Fibroblast of the aortic adventitia (primary cell): ENCODE measurements around the gene NUP214. TPM values are rescaled to one million over a fixed set of nuclear protein-coding genes. Genes with fewer than 3 reads are reported as not detected.

ENCODE experiments used
- DNase-seq: peaks from one replicate; pipeline ENCODE4 v3.0.0-alpha.2; 2010; ENCODE audit warnings: low read depth
- H3K4me3 ChIP-seq: 2 replicates; pipeline ENCODE4 v1.5.1; 2011; ENCODE audit warnings: low read depth, mild to moderate bottlenecking, control low read depth, low read length, moderate library complexity
- total RNA-seq: library from RNA; depleted of rRNA; stranded (reverse); fragments of >200 nt; gene quantifications from 2 replicates; pipeline ENCODE4 v1.2.3, GENCODE V29; 2012; ENCODE audit warnings: low replicate concordance
- TF ChIP-seq, protein P1 (sequence below): IDR thresholded peaks from 2 replicates; pipeline ENCODE4 v1.5.1; 2011; ENCODE audit warnings: mild to moderate bottlenecking, low read length, control low read depth, inconsistent platforms; ENCODE audit not compliant: insufficient read depth

Gene NUP214
- total RNA-seq, 1 donor, result 20.2 TPM

DNA sequence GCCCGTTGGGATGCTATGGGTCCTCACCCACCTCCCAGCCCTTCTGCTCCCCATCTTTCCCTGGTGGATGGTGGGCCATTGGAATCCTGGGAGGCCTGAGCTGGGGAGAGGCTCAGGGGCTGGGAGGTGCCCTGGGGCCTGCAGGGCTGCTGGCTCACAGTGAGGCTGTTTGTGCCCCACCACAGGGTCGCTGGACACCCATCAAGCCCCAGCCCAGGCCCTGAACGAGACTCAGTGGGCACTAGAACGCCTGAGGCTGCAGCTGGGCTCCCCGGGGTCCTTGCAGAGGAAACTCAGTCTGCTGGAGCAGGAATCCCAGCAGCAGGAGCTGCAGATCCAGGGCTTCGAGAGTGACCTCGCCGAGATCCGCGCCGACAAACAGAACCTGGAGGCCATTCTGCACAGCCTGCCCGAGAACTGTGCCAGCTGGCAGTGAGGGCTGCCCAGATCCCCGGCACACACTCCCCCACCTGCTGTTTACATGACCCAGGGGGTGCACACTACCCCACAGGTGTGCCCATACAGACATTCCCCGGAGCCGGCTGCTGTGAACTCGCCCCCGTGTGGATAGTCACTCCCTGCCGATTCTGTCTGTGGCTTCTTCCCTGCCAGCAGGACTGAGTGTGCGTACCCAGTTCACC is 33.9 kb upstream of the NUP214 start:
- H3K4me3 ChIP-seq, result no peak overlapping the region
- no peak for DNase-seq
- TF ChIP-seq, protein P1, sequence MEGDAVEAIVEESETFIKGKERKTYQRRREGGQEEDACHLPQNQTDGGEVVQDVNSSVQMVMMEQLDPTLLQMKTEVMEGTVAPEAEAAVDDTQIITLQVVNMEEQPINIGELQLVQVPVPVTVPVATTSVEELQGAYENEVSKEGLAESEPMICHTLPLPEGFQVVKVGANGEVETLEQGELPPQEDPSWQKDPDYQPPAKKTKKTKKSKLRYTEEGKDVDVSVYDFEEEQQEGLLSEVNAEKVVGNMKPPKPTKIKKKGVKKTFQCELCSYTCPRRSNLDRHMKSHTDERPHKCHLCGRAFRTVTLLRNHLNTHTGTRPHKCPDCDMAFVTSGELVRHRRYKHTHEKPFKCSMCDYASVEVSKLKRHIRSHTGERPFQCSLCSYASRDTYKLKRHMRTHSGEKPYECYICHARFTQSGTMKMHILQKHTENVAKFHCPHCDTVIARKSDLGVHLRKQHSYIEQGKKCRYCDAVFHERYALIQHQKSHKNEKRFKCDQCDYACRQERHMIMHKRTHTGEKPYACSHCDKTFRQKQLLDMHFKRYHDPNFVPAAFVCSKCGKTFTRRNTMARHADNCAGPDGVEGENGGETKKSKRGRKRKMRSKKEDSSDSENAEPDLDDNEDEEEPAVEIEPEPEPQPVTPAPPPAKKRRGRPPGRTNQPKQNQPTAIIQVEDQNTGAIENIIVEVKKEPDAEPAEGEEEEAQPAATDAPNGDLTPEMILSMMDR, result no peak

DNA sequence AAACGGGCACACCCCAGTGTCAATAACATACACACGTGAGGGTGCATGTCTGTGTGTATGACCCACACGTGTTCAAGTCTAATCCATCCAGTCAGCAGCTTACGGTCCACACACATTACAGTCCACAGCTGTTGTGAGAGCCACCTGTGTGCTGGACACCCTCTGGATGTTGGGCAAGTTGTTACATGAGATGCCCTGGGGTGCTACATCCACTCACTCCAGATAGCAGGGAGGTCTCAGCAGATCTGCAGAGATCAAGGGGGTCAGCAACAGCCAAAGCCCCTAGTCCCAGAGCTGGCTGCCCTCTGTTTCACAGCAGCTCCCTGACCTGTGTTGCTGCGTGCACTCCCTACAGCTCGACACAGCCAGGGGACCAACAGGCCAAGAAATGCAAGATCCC is 33.4 kb upstream of the NUP214 start:
- TF ChIP-seq, protein P1, result no peak
- H3K4me3 ChIP-seq, result no peak overlapping the region
- DNase-seq, result no peak

DNA sequence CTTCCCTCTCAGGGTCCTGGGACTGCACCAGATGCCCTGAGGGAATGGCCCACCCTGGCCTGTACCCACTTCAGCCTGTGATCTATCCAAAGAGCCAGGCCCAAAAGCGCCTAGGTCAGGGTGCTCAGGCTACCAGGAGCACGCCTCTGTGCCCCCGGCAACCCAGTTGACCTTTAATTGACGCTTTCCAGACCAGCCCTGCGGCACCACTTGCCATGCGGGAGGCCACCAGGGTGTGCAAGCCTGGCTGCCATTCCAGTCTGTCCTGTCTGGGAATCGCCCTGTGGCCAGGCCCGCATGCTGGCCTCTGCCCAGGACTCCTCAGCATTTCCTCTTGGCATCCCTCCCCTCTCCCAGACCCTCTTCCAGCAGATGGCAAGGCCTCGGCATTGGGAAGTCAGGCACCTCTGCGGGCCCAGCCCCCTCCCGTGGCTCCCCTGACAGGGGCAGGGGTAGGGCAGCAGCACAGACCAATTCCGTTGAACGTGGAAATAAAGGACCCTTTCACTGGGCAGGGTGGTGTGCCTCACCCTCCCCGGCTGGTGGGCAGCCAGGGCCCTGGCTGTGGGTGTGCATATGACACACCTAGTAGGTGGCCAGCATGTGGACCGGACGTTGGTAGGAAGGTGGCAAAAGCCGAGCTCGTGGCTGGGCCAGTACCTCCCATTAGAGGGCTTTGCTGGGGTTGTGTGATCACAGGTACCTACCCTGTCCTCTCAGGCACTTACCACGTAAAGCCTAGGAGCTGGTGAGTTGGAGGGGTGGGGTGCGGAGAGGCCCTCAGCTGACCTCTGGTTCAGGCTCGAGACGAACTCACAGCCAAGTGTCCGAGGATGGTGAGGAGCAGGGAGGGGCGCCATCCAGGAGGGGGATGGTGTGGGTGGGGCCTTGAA is 32.6 kb upstream of the NUP214 start:
- TF ChIP-seq, protein P1, result no peak
- DNase-seq, result no peak

DNA sequence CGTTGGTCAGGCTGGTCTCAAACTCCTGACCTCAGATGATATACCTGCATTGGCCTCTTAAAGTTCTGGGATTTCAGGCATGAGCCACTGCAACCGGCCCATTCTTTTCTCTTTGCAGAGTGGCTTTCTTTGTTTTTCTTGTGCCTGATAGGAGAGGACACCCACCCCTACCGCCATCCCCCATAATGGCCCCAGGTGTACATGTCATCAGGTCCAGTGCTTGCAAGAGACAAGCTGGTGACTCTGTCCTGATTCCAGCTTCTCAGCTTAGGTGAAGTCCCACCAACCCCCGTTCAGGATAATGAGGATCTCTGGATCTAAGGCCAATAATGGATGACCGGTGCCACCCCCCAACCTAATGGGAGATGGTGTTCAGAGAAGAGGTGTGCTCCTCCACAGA is 31.4 kb upstream of the NUP214 start:
- no peak overlapping the region for H3K4me3 ChIP-seq
- TF ChIP-seq, protein P1, result no peak
- no peak for DNase-seq

More for the DNA sequence above, 32.6 kb upstream of the NUP214 start:
- no peak overlapping the region for H3K4me3 ChIP-seq

GRCh38 chr9:131094622-131095021 is 30.8 kb upstream of the NUP214 start:
- DNase-seq, result peak; percentile 68
- no peak overlapping the region for H3K4me3 ChIP-seq
- TF ChIP-seq, protein P1, result no peak

- peak overlapping the region; percentile 42 for H3K4me3 ChIP-seq
- TF ChIP-seq, protein P1, result no peak
- DNase-seq, result no peak
These were observed 29.6 kb upstream of the NUP214 start for GRCh38 chr9:131095666-131096268.
